CD4-positive, alpha-beta T cell treated with Interleukin-2 at 100 ng/mL for 4 hours (primary cell): ENCODE measurements around the gene COL13A1.

Experiments used
- DNase-seq: peaks from one replicate; pipeline ENCODE4 v3.0.0-alpha.2; 2020; ENCODE audit warnings: low spot score

The COL13A1 gene

DNA sequence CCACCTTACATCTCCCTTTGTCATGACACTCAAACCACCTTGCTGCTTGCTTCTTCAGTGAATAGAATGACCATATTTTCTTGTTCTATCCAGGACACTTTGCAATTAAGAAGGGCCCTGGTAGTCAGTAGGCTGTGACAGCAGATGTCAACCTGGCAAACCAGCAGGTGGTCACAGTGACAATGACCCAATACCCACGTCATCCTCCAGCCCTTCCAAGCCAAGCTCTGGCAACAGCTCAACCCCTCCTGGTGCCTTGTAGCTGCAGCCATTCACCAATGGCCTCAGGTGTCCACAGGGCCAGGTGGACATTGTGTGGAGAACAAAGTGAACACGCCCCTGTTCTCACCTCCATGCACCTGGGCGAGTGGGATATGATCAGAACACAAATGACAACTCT is 163.4 kb downstream of the COL13A1 start:
- DNase-seq: no peak

DNA sequence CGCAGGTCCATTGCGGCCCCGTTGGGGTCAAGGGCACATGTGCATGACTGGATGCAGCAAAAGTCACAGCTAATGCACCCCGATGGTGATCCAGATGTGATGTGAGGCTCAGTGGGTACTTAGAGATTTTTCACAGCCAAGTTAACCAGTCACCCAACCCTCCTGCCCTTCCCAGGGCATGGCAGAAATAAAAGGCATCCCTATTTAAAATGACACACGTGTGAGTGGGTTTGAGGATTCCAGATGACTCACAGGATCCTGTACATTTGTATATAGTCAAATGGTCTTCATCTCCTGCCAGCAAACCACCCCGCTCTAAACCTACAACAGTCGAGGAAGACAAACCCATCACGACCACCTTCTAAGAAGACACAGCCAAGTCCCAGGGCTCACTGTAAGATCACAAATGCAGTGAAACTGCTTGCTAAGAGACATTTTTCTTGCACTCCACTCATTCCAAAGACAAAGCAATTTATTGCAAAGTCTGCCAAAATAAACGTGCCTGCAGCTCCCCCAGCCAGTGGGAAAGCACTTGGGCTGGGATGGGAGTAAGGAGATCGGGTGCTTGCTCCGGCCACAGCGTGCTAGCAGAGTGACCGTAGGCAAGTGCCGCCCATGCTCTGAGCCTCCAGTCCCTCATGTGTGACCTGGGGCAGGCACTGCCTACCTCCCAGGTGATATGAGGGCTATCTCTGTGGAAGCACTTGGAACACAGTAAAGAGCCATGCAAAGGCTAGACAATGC is 164.4 kb downstream of the COL13A1 start:
- no peak for DNase-seq

DNA sequence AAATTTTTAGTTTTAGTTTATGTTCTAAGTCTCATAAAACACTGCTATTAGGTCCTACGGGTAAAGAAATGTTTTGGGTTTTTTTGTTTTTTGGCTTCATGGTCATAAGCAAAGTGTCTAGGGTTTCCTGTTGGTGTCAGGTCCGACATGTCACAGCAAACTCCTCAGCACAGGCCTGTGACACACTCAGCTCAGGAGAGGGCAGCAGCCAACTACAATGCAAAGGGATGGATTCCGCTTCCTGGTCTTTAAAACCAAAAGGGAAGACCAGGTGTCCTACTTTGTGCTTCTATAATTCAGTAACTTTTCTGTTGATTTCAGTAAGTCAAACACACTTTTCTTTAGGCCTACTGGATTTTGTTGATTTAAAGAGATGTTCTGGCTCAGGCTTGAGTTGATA is 167.1 kb downstream of the COL13A1 start:
- DNase-seq: no peak

DNA sequence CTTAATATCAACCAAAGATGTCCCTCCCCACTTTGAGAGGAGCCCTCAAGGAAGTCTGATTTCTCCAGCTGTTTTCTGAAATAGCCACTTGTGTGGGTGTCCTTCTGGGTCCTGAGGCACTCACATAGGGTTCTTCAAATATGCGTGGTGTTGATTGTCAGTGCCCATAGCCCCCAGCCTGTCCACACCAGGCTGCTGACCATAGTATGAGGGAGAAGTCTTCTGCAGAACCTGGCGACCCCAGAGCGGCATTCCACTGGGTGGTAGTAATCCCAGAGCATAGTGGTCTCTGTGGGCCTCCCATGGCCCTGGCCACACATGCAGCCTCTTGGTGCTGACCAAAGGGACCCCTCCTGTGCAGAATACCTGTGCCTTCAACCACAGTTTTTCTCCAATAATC is 168.3 kb downstream of the COL13A1 start:
- DNase-seq: no peak

DNA sequence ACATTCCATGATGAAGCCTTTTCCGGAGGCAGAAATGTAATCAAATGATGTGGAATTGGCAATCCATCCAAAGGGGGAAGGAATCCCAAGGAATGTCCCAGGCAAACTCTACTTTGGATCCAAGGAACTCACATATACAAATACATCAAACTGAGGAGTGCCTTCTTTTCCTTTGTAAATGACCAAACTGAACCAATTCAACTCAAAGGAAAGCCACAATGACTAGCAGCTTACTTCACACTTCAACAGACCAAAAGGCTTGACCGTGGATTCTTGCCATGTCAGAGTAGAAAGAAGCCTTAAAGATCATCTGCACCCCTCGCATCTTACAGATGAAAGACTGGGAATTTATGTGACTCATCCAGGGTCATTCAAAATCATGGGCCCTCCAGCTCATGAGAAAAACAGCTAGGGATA is 171.3 kb downstream of the COL13A1 start:
- no peak for DNase-seq

DNA sequence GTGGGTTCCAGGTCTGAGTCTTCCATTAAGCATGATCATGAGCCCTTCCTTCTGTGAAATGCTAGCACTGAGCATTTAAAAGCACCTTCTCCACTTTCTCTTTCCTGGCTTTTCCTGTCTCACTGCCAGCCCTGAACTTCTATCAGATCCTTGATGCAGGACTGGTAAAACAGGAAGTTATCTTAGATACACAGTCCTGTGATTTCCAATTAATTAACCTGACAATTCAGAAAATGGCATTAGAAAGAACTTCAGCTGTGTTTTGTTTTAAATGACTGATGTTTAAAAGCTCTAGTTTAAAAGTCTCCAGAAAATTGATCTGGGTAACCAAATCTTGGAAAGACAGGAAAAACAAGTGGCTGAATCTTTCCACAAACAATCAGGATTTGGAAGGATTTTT is 172.0 kb downstream of the COL13A1 start:
- no peak for DNase-seq

DNA sequence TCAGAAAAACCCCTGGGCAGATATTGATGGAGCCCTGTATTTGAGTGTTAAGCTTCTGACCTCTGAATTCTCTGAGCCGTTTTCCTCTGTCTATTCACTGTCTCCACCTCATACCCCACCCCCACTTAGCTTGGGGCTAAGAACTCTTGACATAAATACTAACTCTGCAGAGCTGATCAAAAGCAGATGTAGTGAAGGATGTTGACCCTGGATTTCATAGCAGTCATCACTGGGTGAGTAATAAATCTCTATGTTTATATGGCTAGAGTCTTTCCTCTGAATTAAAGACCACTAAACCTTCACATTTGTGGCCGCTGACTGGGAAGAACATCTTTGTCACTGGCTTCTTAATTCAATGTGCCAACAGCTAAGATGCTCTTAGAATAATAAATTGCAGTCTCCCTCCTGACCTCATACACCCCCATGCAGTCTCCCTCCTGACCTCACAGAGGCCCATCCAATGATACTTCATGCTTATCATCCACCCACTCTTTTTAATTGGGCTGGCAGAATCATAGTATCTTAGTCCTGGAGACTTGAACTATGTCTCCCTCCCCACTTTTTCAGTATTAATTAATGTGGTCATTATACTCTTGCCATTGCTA is 172.9 kb downstream of the COL13A1 start:
- DNase-seq: no peak

DNA sequence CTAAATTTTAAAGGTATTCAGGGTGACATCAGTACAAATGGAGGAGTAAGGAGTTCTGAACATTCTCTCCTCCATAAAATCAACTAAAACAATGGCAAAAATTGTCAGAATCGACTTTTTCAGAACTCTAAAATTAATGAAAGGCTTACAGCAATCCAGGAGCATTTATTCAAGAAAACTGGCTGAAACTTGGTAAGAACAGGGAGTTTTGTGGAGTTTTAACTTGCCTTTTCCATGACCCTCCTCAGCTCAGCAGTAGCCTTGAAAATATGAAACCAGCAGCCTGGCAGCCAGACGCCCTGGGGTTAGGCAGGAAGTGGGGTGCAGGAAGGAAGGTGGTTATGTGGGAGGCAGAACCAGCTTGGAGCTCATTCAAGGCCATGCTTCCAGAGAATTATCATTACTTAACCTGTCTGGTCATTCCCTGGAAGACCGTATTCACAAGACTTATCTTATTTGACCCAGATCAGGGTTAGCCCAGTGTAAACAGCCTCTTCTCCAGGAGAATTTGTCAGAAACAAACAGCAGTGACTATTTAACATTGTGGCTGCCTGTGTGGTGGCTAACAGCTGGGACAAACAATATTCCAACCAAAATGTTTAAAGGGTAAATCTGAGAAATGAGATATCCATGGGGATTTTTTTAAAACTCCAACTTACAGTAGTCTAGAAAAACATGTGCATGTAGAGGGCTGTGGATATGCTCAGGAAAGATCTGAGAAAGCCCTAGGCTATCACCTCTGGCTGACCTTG is 175.3 kb downstream of the COL13A1 start:
- DNase-seq: no peak

DNA sequence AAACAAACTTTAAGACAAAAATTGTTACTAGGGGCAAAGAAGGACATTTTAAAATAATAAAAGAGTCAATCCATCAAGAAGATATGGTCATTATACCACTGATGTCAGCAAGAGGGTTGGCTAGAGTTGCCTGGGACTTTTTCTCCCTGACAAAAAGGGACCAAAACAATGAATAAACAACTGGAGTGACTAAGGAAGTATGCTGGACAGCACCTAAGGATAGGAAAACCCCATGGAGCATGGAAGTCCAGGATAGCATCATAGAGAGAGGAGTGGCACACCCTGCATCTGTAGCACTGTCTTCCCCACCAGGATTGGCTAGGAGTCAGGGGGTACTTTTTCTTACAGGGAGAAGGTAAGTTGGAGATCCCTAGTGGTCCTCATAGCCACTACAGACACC is 177.5 kb downstream of the COL13A1 start:
- DNase-seq: no peak

DNA sequence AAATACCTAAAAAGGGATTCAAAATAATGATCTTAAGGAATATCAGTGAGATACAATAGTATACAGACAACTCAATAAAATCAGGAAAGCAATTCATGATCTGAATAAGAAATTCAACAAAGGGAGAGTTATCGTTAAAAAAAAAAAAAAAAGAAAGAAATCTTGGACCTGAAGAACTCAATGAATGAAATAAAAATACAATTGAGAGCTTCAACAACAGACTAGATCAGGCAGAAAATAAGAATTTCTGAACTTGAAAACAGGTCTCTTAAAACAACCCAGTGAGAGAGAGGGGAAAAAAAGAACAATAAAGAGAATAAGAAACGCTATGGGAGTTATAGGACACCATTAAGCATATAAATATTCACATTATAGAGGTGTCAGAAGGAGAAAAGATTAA is 179.0 kb downstream of the COL13A1 start:
- no peak for DNase-seq

DNA sequence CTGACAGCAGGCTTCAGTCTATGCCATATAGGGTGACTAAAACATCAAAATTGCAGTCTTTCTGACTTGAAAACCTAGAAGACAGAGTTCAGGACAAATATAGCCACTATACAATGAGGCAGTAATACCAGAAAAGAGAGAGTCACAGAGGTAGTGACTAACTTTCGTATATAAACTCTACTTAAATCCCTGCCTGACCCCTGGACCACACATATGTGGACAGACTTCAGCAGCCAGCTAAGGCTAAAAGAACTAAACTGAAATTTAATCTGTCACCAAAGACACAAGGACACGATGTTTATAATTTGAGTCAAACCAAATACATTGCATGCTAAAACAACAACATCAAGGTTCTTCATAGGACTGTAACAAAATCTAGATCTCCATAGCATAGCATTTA is 186.4 kb downstream of the COL13A1 start:
- no peak for DNase-seq

DNA sequence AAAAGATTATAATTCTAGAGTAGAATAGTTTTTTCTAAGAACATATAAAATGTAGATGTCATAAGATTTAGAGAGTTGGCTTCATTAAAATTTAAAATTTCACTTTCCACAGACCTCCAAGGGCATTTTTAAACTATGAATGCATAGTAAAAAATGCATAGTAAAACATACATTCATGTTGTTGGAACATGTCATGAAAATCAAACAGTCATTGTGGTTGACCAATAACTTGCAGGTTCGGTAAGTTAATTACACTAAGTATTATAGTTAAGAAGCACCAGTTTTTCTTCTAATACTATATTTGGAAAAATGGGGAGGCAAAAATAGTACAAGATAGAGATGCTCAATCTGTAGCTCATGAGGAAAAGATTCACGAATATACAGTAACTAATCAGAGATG is 189.4 kb downstream of the COL13A1 start:
- DNase-seq: no peak

DNA sequence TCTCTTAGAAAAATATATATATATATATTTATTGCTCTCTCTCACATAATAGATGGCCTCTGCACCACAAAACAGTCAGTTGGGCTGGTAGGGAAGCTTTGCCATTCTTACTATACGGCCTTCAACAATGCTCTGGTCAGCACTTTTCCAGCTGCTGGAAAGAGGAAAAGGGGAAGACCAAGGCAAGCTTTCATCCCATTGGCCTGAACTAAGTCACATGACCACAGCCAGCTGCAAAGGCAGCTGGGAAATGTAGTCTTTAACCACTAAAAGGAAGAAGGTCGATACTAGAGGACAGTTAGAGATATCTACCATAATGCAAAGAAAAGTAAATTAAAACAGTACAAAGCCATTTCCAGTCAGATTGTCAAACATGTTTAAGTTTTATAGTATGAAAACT is 192.6 kb downstream of the COL13A1 start:
- DNase-seq: no peak

DNA sequence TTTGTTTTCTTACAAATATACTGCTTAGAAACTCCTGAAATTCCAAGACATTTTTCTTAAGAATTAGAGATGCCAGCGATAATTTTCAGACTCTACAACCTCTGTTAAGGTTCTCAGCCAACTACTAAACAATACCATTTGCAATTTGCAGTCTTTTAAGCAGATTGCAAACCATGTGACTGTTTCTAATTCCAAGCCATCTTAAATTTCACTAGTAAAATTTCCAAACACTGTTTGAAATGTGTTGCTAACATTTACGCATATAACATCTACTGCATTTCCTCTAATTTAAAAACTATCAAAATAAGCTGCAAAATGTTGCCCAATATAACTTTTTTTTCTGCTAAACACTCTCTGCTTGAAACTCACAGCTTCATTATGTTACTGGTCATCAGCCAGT is 194.9 kb downstream of the COL13A1 start:
- DNase-seq: no peak

DNA sequence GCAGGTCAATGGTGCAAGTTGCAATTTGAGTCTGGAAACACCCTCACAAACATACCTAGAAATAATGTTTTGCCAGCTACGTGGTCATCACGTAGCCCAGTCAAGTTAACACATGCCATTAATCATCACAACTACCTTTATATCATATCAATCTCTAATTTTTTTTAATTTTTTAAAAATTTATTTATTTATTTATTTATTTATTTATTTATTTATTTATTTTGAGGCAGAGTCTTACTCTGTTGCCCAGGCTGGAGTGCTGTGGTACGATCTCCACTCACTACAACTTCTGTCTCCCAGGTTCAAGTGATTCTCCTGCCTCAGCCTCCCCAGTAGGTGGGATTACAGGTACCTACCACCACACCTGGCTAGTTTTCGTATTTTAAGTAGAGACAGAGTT is 198.6 kb downstream of the COL13A1 start:
- no peak for DNase-seq

DNA sequence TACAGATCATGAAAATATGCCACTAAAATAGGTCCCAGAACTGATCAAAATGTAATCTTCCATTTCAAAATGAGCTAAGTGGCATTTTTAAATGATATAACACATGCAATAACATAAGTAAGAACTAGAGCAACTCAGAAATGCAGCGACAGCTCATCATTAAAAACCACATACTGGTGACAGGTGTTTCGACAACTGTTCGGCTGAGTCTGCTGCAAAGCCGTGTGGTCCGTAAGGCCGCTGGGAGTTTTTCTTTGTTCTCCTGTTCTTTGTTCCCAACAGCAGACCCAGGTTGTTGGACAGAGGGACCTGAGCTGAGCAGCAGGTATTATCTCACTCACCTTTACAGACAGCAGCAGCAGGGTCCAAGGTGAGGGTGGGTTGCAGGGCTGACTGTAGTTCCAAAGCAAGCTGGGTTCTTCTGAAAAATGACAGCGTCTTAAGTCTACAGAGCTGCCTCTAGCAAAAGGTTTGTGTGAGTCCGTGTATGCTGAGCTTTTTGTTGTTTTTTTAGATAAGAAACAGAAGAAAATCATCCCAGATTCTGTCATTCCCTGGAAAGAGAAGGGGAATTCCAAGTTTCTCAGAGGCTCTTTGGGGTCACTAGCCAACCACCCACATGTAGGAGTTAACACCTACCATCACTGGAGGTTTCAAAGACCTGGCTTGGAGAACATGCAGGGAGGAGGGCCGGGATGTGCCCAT is 205.6 kb downstream of the COL13A1 start:
- no peak for DNase-seq
